ENCODE data around the gene CUEDC1. TPM values are rescaled to one million over a fixed set of nuclear protein-coding genes. Genes with fewer than 3 reads are reported as not detected.
A peak's percentile ranks its signal among the peaks of the same experiment; 100 is the strongest.

CUEDC1 gene
- total and polyA plus RNA-seq, 2 of the 13 experiments (the other 11 are each of a cell fraction or from before 2014, with no cell fraction given): 7.4 to 12.9 TPM

- TF ChIP-seq MTA1 (CRISPR knock-in tag; IDR thresholded peaks at IDR 0.05; ENCODE audit: borderline replicate concordance): peak; percentile 69; the same call in 1 of the 2 replicates
- TF ChIP-seq ZNF768 (CRISPR knock-in tag; IDR thresholded peaks at IDR 0.05): no peak
- no peak for TF ChIP-seq ZNF101 (CRISPR knock-in tag; IDR thresholded peaks at IDR 0.05; ENCODE audit: borderline replicate concordance, low read depth)
- peak; percentile 62 for TF ChIP-seq ZBTB7B (CRISPR knock-in tag; IDR thresholded peaks at IDR 0.05)
- no peak for TF ChIP-seq ZNF580 (CRISPR knock-in tag; IDR thresholded peaks at IDR 0.05; ENCODE audit: borderline replicate concordance, low read depth)
- no peak for TF ChIP-seq GATA4 (IDR thresholded peaks at IDR 0.05; ENCODE audit: borderline replicate concordance, low read depth)
- TF ChIP-seq LCORL (IDR thresholded peaks at IDR 0.05): no peak
- no peak for TF ChIP-seq LCORL (CRISPR knock-in tag; IDR thresholded peaks at IDR 0.05)
- no peak for TF ChIP-seq ZNF33A (CRISPR knock-in tag; IDR thresholded peaks at IDR 0.05; ENCODE audit: borderline replicate concordance)
- no peak for TF ChIP-seq HES4 (CRISPR knock-in tag; IDR thresholded peaks at IDR 0.05; ENCODE audit: borderline replicate concordance)
- TF ChIP-seq ZBTB21 (CRISPR knock-in tag; IDR thresholded peaks at IDR 0.05): no peak
- no peak for TF ChIP-seq TCF7L2 (IDR thresholded peaks at IDR 0.05; ENCODE audit: low read depth, low read length)
- no peak for TF ChIP-seq JUNB (CRISPR knock-in tag; IDR thresholded peaks at IDR 0.05; ENCODE audit: borderline replicate concordance)
- no peak for TF ChIP-seq NBN (conservative IDR thresholded peaks at IDR 0.05)
- no peak for TF ChIP-seq TSC22D2 (CRISPR knock-in tag; IDR thresholded peaks at IDR 0.05; ENCODE audit: borderline replicate concordance)
- TF ChIP-seq ZNF264 (CRISPR knock-in tag; IDR thresholded peaks at IDR 0.05): no peak
- TF ChIP-seq ZNF574 (CRISPR knock-in tag; IDR thresholded peaks at IDR 0.05): peak; percentile 15; the same call in 1 of the 2 replicates
- no peak for TF ChIP-seq BCL3 (CRISPR knock-in tag; IDR thresholded peaks at IDR 0.05)
- TF ChIP-seq SAP130 (CRISPR knock-in tag; IDR thresholded peaks at IDR 0.05; ENCODE audit: low read depth): peak; percentile 74
- no peak for TF ChIP-seq ZNF468 (CRISPR knock-in tag; IDR thresholded peaks at IDR 0.05)
- TF ChIP-seq ZFY (CRISPR knock-in tag; IDR thresholded peaks at IDR 0.05): no peak
- TF ChIP-seq TCF12 (IDR thresholded peaks at IDR 0.05): no peak
- no peak for TF ChIP-seq TCF12 (CRISPR knock-in tag; IDR thresholded peaks at IDR 0.05)
- TF ChIP-seq ZNF616 (CRISPR knock-in tag; IDR thresholded peaks at IDR 0.05; ENCODE audit: low read depth): no peak
These were observed 79.8 kb downstream of the CUEDC1 start (continued) for GRCh38 chr17:57875290-57876022.

Data from HepG2 (cell line).